Stimulated activated naive B cell treated with anti-CD40 and anti-IgM and Interleukin-4, amounts not matched to agents 10 μg/mL and 1 μg/mL and 100 μg/mL, for 72 hours (primary cell): Measurements from ENCODE around the gene FNBP1L.
"Not testable (repeated sequence)": the region's sequence is repeated elsewhere in the genome, so short reads cannot be mapped to it uniquely, and the experiment has no call there.

ENCODE experiments used
- ATAC-seq, 2 donors: fragments of 150-1000 bp; cut with Tn5 transposase; replicated peaks; 2 replicates each; pipeline ENCODE4 v1.10.0; 2021; ENCODE audit warnings: moderate library complexity in 1 of 2
- DNase-seq: peaks from one replicate; pipeline ENCODE4 v3.0.0; 2021
- H3K27ac Mint-ChIP-seq: one replicate; pipeline ENCODE4 v1.8.0; 2022; ENCODE audit warnings: mild to moderate bottlenecking, mixed read lengths
- H3K27me3 Mint-ChIP-seq, 2 donors: one replicate each; pipeline ENCODE4 v1.8.0; 2022; ENCODE audit warnings: mixed read lengths in 2 of 2
- H3K36me3 Mint-ChIP-seq, 2 donors: one replicate each; pipeline ENCODE4 v1.8.0; 2022; ENCODE audit warnings: mixed read lengths in 2 of 2, mild to moderate bottlenecking in 1 of 2
- H3K4me1 Mint-ChIP-seq, 2 donors: one replicate each; pipeline ENCODE4 v1.8.0; 2022; ENCODE audit warnings: mixed read lengths in 2 of 2, mild to moderate bottlenecking in 1 of 2
- H3K4me3 Mint-ChIP-seq, 2 donors: one replicate each; pipeline ENCODE4 v1.8.0; 2022; ENCODE audit warnings: mild to moderate bottlenecking in 2 of 2, mixed read lengths in 2 of 2, moderate library complexity in 1 of 2
- H3K9me3 Mint-ChIP-seq, 2 donors: one replicate each; pipeline ENCODE4 v1.8.0; 2022; ENCODE audit warnings: mixed read lengths in 2 of 2, mild to moderate bottlenecking in 1 of 2

FNBP1L gene

DNA sequence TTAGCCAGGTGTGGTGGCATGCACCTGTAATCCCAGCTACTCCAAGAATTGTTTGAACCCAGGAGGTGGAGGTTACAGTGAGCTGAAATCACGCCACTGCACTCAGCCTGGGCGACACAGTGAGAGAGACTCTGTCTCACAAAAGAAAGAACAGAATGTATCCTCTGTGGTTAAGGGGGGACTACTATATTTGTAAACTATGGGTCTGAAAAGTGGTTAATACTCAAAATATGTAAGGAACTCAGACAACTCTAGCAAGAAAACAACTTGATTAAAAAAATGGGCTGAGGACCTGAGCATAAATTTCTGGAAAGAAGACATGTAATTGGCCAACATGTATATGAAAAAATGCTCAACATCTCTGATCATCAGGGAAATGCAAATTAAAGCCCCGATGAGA, 11.2 kb downstream of the FNBP1L start:
- no peaks in the 10 kb centered on the region for H3K9me3 Mint-ChIP-seq
- ATAC-seq = no peak
- no peak for DNase-seq
- no peak overlapping the region for H3K4me3 Mint-ChIP-seq
- peaks cover 1% of the 10 kb centered on the region in 2 donors for H3K4me1 Mint-ChIP-seq
- peaks cover 2 to 5% of the 10 kb centered on the region in 2 donors for H3K36me3 Mint-ChIP-seq
- no peak overlapping the region for H3K27ac Mint-ChIP-seq
- H3K27me3 Mint-ChIP-seq = no peaks in the 10 kb centered on the region

- ATAC-seq (no peak), DNase-seq (no peak)
- H3K9me3 Mint-ChIP-seq = peaks cover 4 to 6% of the 10 kb centered on the region in 2 donors
- peaks cover 7 to 11% of the 10 kb centered on the region in 2 donors for H3K36me3 Mint-ChIP-seq
- no peaks in the 10 kb centered on the region for H3K27me3 Mint-ChIP-seq
- no peak overlapping the region for H3K4me3 Mint-ChIP-seq
- H3K27ac Mint-ChIP-seq = no peak overlapping the region
- peaks cover 1 to 11% of the 10 kb centered on the region in 2 donors for H3K4me1 Mint-ChIP-seq
These were observed 13.3 kb downstream of the FNBP1L start for GRCh38 chr1:93461236-93461635.

DNA sequence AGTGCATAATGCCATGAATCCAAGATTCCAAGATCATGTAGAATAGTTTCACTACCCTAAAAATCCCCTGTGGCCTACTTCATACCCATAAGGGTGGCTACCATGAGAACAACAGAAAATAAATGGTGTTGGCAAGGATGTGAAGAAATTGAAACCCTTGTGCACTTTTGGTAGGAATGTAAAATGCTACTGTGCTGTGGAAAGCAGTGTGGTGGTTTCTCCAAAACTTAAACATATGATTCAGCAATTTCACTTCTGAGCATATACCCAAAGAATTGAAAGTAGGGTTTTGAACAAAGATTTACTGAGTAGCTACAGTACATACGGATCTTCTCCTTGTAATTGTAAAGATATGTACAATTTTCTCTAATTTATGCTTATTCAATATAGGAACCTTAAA, 16.0 kb downstream of the FNBP1L start:
- peaks cover 13 to 20% of the 10 kb centered on the region in 2 donors for H3K36me3 Mint-ChIP-seq
- H3K4me1 Mint-ChIP-seq = peaks cover 1 to 12% of the 10 kb centered on the region in 2 donors
- no peaks in the 10 kb centered on the region for H3K27me3 Mint-ChIP-seq
- DNase-seq (no peak), ATAC-seq (no peak)
- no peak overlapping the region for H3K27ac Mint-ChIP-seq
- H3K9me3 Mint-ChIP-seq = peaks cover 9% of the 10 kb centered on the region in 2 donors
- no peak overlapping the region for H3K4me3 Mint-ChIP-seq

DNA sequence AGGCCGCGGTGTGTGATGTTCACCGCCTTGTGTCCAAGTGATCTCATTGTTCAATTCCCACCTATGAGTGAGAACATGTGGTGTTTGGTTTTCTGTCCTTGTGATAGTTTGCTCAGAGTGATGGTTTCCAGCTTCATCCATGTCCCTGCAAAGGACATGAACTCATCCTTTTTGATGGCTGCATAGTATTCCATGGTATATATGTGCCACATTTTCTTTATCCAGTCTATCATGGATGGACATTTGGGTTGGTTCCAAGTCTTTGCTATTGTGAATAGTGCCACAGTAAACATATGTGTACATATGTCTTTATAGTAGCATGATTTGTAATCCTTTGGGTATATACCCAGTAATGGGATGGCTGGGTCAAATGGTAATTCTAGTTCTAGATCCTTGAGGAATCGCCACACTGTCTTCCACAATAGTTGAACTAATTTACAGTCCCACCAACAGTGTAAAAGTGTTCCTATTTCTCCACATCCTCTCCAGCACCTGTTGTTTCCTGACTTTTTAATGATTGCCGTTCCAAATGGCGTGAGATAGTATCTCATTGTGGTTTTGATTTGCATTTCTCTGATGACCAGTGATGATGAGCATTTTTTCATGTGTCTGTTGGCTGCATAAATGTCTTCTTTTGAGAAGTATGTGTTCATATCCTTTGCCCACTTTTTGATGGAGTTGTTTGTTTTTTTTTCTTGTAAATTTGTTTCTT, 17.6 kb downstream of the FNBP1L start:
- not testable (repeated sequence) for H3K27me3 Mint-ChIP-seq, DNase-seq, H3K27ac Mint-ChIP-seq, H3K4me3 Mint-ChIP-seq, ATAC-seq
- Mint-ChIP-seq H3K4me1 (peaks cover 1 to 15% of the 10 kb centered on the region in 2 donors), H3K9me3 (peaks cover 9 to 10% of the 10 kb centered on the region in 2 donors), H3K36me3 (peaks cover 13 to 23% of the 10 kb centered on the region in 2 donors)

DNA sequence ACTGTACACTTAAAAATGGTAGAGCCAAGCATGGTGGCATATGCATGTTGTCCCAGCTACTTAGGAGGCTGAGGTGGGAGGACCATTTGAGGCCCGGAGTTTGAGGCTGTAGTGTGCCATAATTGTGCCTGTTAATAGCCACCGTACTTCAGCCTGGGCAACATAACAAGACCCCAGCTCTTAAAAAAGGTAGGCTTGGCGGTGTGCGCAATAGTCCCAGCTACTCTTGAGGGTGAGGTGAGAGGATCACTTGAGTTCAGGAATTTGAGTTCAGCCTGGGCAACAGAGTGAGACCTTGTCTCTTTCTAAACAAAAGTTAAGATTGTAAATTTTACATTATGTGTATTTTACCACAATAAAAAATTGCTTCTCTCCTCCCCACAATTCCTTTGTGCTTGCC, 19.7 kb downstream of the FNBP1L start:
- no peak overlapping the region for H3K4me3 Mint-ChIP-seq
- peaks cover 0 to 16% of the 10 kb centered on the region in 2 donors for H3K4me1 Mint-ChIP-seq

GRCh38 chr1:93468662-93469061, 20.7 kb downstream of the FNBP1L start:
- H3K27me3 Mint-ChIP-seq = no peaks in the 10 kb centered on the region

More for the DNA sequence above, 19.7 kb downstream of the FNBP1L start:
- ATAC-seq (no peak), DNase-seq (no peak)
- Mint-ChIP-seq H3K27ac (no peak overlapping the region), H3K36me3 (peaks cover 13 to 23% of the 10 kb centered on the region in 2 donors), H3K9me3 (peaks cover 9 to 10% of the 10 kb centered on the region in 2 donors), H3K27me3 (no peaks in the 10 kb centered on the region)

DNA sequence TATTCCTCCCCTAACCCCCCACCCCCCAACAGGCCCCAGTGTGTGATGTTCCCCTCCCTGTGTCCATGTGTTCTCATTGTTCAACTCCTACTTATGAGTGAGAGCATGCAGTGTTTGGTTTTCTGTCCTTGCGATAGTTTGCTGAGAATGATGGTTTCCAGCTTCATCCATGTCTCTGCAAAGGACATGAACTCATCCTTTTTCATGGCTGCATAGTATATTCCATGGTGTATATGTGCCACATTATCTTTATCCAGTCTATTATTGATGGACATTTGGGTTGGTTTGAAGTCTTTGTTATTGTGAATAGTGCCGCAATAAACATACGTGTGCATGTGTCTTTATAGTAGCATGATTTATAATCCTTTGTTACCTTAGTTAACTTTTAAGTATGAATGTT, 21.3 kb downstream of the FNBP1L start:
- DNase-seq, ATAC-seq, H3K27ac Mint-ChIP-seq, H3K27me3 Mint-ChIP-seq, H3K4me3 Mint-ChIP-seq: not testable (repeated sequence)
- peaks cover 13 to 23% of the 10 kb centered on the region in 2 donors for H3K36me3 Mint-ChIP-seq
- peaks cover 0 to 19% of the 10 kb centered on the region in 2 donors for H3K4me1 Mint-ChIP-seq
- peaks cover 9 to 10% of the 10 kb centered on the region in 2 donors for H3K9me3 Mint-ChIP-seq

More at GRCh38 chr1:93468662-93469061, 20.7 kb downstream of the FNBP1L start:
- Mint-ChIP-seq H3K4me3 (no peak overlapping the region), H3K27ac (no peak overlapping the region), H3K36me3 (peaks cover 13 to 23% of the 10 kb centered on the region in 2 donors), H3K9me3 (peaks cover 9 to 10% of the 10 kb centered on the region in 2 donors), H3K4me1 (peaks cover 0 to 16% of the 10 kb centered on the region in 2 donors)
- DNase-seq = no peak
- no peak for ATAC-seq

GRCh38 chr1:93471284-93471683, 23.4 kb downstream of the FNBP1L start:
- no peak overlapping the region for H3K4me3 Mint-ChIP-seq
- H3K4me1 Mint-ChIP-seq = peaks cover under 1 to 13% of the 10 kb centered on the region in 2 donors
- peaks cover 3 to 6% of the 10 kb centered on the region in 2 donors for H3K9me3 Mint-ChIP-seq
- no peak for ATAC-seq
- peaks cover 8 to 16% of the 10 kb centered on the region in 2 donors for H3K36me3 Mint-ChIP-seq
- H3K27me3 Mint-ChIP-seq = no peaks in the 10 kb centered on the region
- no peak overlapping the region for H3K27ac Mint-ChIP-seq
- no peak for DNase-seq

- H3K27ac Mint-ChIP-seq = no peak overlapping the region
- DNase-seq (no peak), ATAC-seq (no peak)
- peaks cover 4 to 10% of the 10 kb centered on the region in 2 donors for H3K36me3 Mint-ChIP-seq
- H3K4me1 Mint-ChIP-seq = peaks cover 4 to 13% of the 10 kb centered on the region in 2 donors
- H3K4me3 Mint-ChIP-seq = no peak overlapping the region
- H3K9me3 Mint-ChIP-seq = peaks cover 3 to 4% of the 10 kb centered on the region in 2 donors
- no peaks in the 10 kb centered on the region for H3K27me3 Mint-ChIP-seq
These were observed 24.0 kb downstream of the FNBP1L start for GRCh38 chr1:93471911-93472310.

DNA sequence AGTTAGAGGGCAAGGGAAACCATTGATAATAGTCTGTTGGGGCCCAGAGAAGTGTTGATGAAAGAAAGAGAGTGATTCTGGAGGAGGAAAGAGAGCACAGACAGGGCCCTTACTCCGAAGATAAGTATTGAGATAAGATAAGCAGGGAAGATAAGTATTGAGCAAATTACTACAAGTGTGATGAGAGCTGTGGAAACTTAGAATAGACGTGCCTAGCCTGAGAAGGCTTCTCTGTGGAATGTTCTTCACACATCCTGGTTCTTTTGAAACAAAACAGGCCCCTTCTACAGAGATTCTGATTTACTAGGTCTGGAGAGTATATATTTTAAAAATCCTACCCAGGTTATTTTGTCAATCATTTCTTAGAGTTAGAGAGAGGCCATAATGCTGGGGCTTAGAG, 26.4 kb downstream of the FNBP1L start:
- Mint-ChIP-seq H3K36me3 (peaks cover 12 to 15% of the 10 kb centered on the region in 2 donors), H3K4me1 (peaks cover 9 to 26% of the 10 kb centered on the region in 2 donors), H3K4me3 (no peak overlapping the region), H3K9me3 (peaks cover 13 to 15% of the 10 kb centered on the region in 2 donors), H3K27ac (no peak overlapping the region), H3K27me3 (no peaks in the 10 kb centered on the region)
- no peak for DNase-seq
- ATAC-seq = no peak

GRCh38 chr1:93475681-93476080, 27.8 kb downstream of the FNBP1L start:
- H3K9me3 Mint-ChIP-seq = peaks cover 15% of the 10 kb centered on the region in 2 donors
- peaks cover 9 to 22% of the 10 kb centered on the region in 2 donors for H3K4me1 Mint-ChIP-seq
- DNase-seq (no peak), ATAC-seq (no peak)
- no peak overlapping the region for H3K27ac Mint-ChIP-seq
- peaks cover 12 to 14% of the 10 kb centered on the region in 2 donors for H3K36me3 Mint-ChIP-seq
- no peak overlapping the region for H3K4me3 Mint-ChIP-seq
- H3K27me3 Mint-ChIP-seq = no peaks in the 10 kb centered on the region

- Mint-ChIP-seq H3K9me3 (peaks cover 15% of the 10 kb centered on the region in 2 donors), H3K4me1 (peaks cover 11 to 23% of the 10 kb centered on the region in 2 donors), H3K36me3 (peaks cover 12 to 14% of the 10 kb centered on the region in 2 donors)
- not testable (repeated sequence) for H3K27ac Mint-ChIP-seq, DNase-seq, H3K27me3 Mint-ChIP-seq, ATAC-seq, H3K4me3 Mint-ChIP-seq
These were observed 31.3 kb downstream of the FNBP1L start for GRCh38 chr1:93479133-93479745.

GRCh38 chr1:93481899-93482298, 34.0 kb downstream of the FNBP1L start:
- peaks cover 12 to 14% of the 10 kb centered on the region in 2 donors for H3K36me3 Mint-ChIP-seq
- ATAC-seq, H3K4me3 Mint-ChIP-seq, H3K27me3 Mint-ChIP-seq, H3K27ac Mint-ChIP-seq, DNase-seq: not testable (repeated sequence)
- peaks cover 15% of the 10 kb centered on the region in 2 donors for H3K9me3 Mint-ChIP-seq
- peaks cover 8 to 21% of the 10 kb centered on the region in 2 donors for H3K4me1 Mint-ChIP-seq

GRCh38 chr1:93483200-93483599, 35.3 kb downstream of the FNBP1L start:
- Mint-ChIP-seq H3K4me1 (peaks cover 5 to 18% of the 10 kb centered on the region in 2 donors), H3K9me3 (peaks cover 11 to 13% of the 10 kb centered on the region in 2 donors), H3K27ac (no peak overlapping the region), H3K4me3 (no peak overlapping the region), H3K36me3 (peaks cover 10 to 11% of the 10 kb centered on the region in 2 donors), H3K27me3 (no peaks in the 10 kb centered on the region)
- DNase-seq (no peak), ATAC-seq (no peak)
